SIG-M5 treated with dmso at 0.1 percent for 504 hours (cell line): Measurements from ENCODE around the gene SRRM2.

Experiments used
- DNase-seq: peaks from one replicate; lab custom pipeline; 2025; ENCODE audit not compliant: unreplicated experiment; lab: John Stamatoyannopoulos, UW

SRRM2 gene

DNA sequence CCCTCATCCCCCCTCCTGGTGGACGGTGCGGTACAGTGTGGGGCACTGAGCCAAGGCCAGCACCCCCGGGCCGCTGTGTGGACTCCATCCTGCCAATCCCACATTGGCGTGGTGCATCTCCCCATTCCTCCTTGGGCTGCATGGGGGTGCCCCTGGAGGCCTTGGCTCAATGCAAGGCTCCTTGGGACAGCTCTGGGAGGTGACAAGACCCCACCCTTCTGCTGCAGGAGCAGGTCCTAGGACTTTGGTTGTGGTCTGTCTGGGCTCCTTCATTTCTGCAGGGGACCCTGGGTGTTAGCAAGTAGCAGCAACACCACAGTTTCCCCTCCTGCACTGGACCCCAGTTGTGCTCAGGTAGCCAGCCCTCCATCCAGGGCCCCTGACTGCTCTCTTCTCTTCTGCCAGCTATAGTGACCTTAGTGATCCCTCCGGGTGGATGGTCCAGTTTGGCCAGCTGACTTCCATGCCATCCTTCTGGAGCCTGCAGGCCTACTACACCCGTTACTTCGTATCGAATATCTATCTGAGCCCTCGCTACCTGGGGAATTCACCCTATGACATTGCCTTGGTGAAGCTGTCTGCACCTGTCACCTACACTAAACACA lies 65.9 kb downstream of the SRRM2 start:
- no peak for DNase-seq

GRCh38 chr16:2819179-2819938 lies 66.9 kb downstream of the SRRM2 start:
- no peak for DNase-seq

GRCh38 chr16:2819939-2820835 lies 67.7 kb downstream of the SRRM2 start:
- DNase-seq = no peak
